NCI-H345 treated with DMSO at 0.1 percent for 48 hours (cell line): ENCODE results near the gene AOPEP.
A peak's percentile ranks its signal among the peaks of the same experiment; 100 is the strongest.

Experiments used
- DNase-seq: peaks from one replicate; lab custom pipeline; 2025; ENCODE audit not compliant: unreplicated experiment; lab: John Stamatoyannopoulos, UW

Gene AOPEP

GRCh38 chr9:94984891-94985476 lies 258.5 kb downstream of the AOPEP start:
- no peak for DNase-seq

DNA sequence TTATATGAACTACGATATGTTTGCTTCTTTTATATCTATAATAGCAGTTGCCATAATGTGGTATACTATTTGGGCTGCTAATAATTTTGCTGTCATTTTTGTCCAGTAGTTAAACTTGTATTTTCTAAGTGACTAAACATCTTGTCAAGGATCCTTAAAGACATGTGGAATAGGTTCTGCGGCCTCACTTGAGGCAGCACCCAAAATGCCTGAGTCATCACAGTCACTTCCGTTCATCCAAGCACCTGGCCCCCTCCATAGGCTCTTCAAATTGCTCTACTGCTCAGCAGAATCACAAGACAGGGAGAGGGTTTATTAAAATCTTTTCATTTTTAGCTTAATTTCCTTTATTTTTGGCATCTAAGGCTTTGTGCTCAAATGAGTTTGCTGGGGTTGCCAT lies 259.1 kb downstream of the AOPEP start:
- DNase-seq, result no peak

GRCh38 chr9:94987731-94988130 lies 261.2 kb downstream of the AOPEP start:
- DNase-seq, result no peak

DNA sequence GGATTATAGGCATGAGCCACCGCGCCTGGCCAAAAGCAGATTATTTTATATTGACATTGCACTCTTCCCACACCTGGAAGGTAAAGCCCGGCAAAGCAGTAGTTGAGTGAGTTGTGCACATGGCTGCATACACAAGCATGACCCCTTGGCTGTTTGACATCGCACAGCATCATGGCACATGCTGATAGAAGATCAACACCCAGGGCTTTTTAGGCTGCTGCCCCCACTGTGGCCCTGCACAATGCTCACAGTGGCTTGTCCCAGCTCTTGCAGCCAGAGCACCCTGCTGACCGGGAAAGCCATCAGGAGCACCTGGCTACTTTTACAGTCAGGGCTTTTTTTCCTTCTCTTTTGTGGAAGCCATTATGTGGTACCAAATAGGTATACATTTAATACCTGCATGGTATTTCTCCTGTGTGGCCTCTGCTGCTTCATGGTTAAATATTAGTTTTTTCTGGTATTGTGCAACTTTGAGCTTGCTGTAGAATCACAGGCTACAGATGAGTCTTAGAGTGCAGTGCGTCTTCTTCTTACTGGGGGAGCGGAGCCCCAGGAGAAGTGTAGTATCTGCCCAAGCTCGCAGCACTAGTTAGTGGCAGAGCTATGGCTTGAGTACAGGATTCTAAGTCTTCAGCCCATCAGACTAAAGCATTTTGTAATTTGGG lies 264.5 kb downstream of the AOPEP start:
- no peak for DNase-seq

DNA sequence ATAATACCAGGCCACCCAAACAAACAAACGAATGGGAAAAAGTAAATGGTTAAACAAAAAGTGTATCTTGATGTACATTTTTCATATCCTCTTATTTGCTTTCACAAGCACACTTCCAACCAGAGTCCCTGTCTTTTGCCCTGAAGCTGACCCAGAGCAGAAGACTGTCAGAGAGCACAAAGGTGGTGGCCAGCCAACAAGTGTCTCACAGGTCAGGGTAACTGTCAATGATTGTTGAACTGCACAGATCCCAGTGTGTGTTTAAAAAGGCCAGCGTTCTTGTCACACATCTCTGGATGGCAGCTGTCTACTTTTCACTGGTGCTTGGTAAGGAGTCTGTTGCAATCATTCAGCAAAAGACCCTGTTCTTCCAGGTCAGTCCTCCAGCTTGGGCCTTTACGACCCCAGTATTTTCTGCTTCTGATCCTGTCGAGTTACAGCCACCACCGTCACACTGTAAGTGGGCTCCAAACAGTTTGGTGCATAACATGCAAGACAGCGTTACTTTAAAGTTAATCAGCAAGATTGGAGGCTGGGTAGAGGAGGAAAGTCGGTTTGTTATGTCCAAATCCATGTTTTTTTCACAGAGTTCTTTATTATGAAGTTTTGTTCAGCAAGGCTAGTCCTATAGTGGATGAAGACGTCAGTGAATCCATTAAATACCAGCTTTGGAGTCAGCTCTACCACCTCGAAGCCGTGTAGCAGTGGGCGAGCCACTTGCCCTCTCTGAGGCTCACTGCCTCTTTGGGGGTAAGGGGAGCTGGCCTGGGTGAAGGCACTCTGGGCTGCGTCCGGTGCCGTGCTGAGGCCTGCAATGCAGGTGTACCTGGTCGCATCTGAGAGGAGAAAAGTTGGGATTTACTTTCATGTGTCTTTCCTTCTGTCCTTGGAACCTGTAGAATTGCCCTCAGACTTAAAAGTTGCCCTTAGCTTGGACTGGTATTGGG lies 265.7 kb downstream of the AOPEP start:
- no peak for DNase-seq

GRCh38 chr9:94993160-94993820 lies 266.8 kb downstream of the AOPEP start:
- no peak for DNase-seq

DNA sequence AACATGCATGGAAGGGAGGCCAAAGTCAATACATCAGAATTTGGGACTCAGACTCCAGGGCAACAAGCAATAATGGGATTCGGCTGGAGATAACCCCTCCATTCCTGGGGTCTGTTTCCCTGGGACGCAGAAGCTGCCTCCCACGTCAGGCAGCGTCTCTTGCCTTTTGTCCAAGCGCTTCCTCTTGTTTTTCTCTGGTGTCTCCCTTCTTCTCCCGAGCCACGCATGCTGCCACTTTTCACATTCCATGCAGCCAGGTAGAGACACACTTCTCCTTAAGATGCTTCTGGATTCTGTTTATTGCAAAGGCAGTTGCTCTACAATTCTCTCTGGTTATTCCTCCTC lies 267.3 kb downstream of the AOPEP start:
- no peak for DNase-seq

GRCh38 chr9:94995048-94995693 lies 268.7 kb downstream of the AOPEP start:
- no peak for DNase-seq

GRCh38 chr9:94996641-94997040 lies 270.1 kb downstream of the AOPEP start:
- DNase-seq, result no peak

GRCh38 chr9:94997727-94998126 lies 271.2 kb downstream of the AOPEP start:
- DNase-seq, result no peak

GRCh38 chr9:94999832-95000231 lies 273.3 kb downstream of the AOPEP start:
- no peak for DNase-seq

DNA sequence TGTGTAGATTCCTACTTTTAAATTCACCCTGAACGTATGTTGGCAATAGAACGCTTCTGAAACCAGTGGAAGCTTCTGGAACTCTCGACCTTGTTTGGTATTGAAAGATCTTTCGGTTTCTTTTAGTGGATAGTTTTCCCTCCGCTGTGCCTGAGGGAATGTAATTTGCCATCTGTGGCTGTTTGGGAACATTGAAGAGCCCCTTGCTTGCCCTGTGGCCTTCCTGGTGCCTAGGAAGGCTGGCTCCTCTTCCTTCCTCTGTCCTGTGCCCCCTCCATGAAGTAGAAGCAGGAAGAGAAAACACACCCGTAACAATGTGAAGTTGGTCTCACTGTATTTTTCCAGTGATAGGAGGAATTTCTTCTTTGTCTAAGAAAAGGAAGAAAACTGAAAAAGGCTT lies 274.3 kb downstream of the AOPEP start:
- DNase-seq, result no peak

GRCh38 chr9:95001720-95002119 lies 275.2 kb downstream of the AOPEP start:
- no peak for DNase-seq

- no peak for DNase-seq
Measured at GRCh38 chr9:95003689-95004410, 277.4 kb downstream of the AOPEP start.

DNA sequence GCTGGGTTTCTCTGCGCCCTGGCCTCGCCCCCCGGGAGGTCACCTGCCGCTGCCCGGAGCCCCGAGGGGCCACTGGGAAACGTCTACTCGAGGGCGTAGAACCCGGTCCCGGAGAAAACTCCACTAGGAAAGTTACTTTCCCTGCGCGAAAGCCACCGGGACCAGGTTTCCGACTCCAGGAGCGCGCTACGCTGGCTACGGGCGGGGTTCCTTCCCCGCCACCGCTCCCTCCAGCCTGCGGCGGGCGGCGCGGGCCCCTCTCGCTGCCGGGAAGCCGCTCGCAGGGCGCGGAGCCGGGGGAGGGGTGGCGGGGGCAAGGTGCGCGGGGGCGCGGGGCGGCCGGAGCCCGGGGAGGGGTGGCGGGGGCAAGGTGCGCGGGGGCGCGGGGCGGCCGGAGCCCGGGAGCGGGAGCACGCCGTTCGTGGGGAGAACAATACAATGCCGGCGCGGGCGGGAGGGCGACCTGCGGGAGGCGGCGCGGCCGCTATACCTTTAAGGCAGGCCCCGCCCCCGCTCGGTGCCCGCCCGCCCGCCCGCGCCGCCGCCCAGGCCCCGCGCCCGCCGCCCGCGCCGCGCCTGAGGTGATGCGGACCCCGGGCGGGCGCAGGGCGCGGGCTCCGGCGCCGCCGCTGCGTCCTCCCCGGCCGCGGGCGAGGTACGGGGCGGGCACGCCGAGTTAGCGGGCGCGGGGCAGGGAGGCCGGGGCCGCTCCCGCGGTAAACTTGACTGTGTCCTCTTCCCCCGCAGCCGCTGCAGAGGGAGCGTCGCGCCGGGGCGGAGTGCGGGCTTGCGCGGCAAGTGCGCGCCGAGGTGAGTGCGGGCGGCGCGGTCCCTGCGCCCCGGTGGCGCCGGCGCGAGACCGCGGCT lies 278.1 kb downstream of the AOPEP start:
- peak; percentile 30 for DNase-seq

- DNase-seq, result no peak
Measured at GRCh38 chr9:95005278-95006143, 279.0 kb downstream of the AOPEP start.

GRCh38 chr9:95007226-95007869 lies 280.8 kb downstream of the AOPEP start:
- DNase-seq, result no peak

GRCh38 chr9:95008151-95008771 lies 281.8 kb downstream of the AOPEP start:
- no peak for DNase-seq
